H9 (cell line): ENCODE measurements around the gene KRT9. TPM values are rescaled to one million over a fixed set of nuclear protein-coding genes. Genes with fewer than 3 reads are reported as not detected.

Experiments used
- DNase-seq: peaks from one replicate; pipeline ENCODE4 v3.0.0-alpha.2; 2017
- H2AFZ ChIP-seq: one replicate; pipeline ENCODE4 v1.6.1; 2013; ENCODE audit warnings: mild to moderate bottlenecking, low read length, control low read depth, moderate library complexity
- H2AK5ac ChIP-seq: 2 replicates; pipeline ENCODE4 v1.6.1; 2013; ENCODE audit warnings: low read length, control low read depth, mixed read lengths; ENCODE audit not compliant: insufficient read length
- H2BK120ac ChIP-seq: one replicate; pipeline ENCODE4 v1.6.1; 2013; ENCODE audit warnings: low read depth, mild to moderate bottlenecking, low read length, control low read depth, inconsistent platforms; ENCODE audit not compliant: poor library complexity, severe bottlenecking
- H2BK12ac ChIP-seq: 2 replicates; pipeline ENCODE4 v1.6.1; 2013; ENCODE audit warnings: low read length, control low read depth, mixed read lengths, low read depth; ENCODE audit not compliant: insufficient read length
- H2BK15ac ChIP-seq: 2 replicates; pipeline ENCODE4 v1.6.1; 2013; ENCODE audit warnings: low read depth, low read length, control low read depth
- H2BK20ac ChIP-seq: one replicate; pipeline ENCODE4 v1.6.1; 2013; ENCODE audit warnings: low read depth, mild to moderate bottlenecking, low read length, control low read depth, inconsistent platforms; ENCODE audit not compliant: poor library complexity, severe bottlenecking
- H2BK5ac ChIP-seq: 2 replicates; pipeline ENCODE4 v1.6.1; 2013; ENCODE audit warnings: low read length, control low read depth, mixed read lengths; ENCODE audit not compliant: insufficient read length
- H3K14ac ChIP-seq: 2 replicates; pipeline ENCODE4 v1.6.1; 2013; ENCODE audit warnings: low read length, control low read depth; ENCODE audit not compliant: insufficient read depth
- H3K18ac ChIP-seq: 2 replicates; pipeline ENCODE4 v1.6.1; 2013; ENCODE audit warnings: low read depth, mild to moderate bottlenecking, mixed read lengths, low read length, control low read depth; ENCODE audit not compliant: insufficient read length
- H3K23ac ChIP-seq: 2 replicates; pipeline ENCODE4 v1.6.1; 2013; ENCODE audit warnings: low read length, control low read depth, mixed read lengths, low read depth; ENCODE audit not compliant: insufficient read length
- H3K23me2 ChIP-seq: 2 replicates; pipeline ENCODE4 v1.6.1; 2013; ENCODE audit warnings: low read depth, mild to moderate bottlenecking, mixed read lengths, low read length, control low read depth; ENCODE audit not compliant: insufficient read length, poor library complexity, severe bottlenecking
- H3K27ac ChIP-seq: 2 replicates; pipeline ENCODE4 v1.5.1; 2013; ENCODE audit warnings: low read length, control low read depth, mixed read lengths, low read depth; ENCODE audit not compliant: insufficient read length
- H3K27me3 ChIP-seq: 2 replicates; pipeline ENCODE4 v1.6.1; 2013; ENCODE audit warnings: low read length, control low read depth, inconsistent platforms; ENCODE audit not compliant: insufficient read depth
- H3K4ac ChIP-seq: 2 replicates; pipeline ENCODE4 v1.6.1; 2013; ENCODE audit warnings: low read depth, mild to moderate bottlenecking, control low read depth, inconsistent platforms, low read length, moderate library complexity
- H3K4me1 ChIP-seq: 2 replicates; pipeline ENCODE4 v1.6.1; 2013; ENCODE audit warnings: low read length, control low read depth, inconsistent platforms; ENCODE audit not compliant: insufficient read depth
- H3K4me2 ChIP-seq: 2 replicates; pipeline ENCODE4 v1.6.1; 2013; ENCODE audit warnings: low read length, control low read depth, mixed read lengths; ENCODE audit not compliant: insufficient read length, insufficient read depth
- H3K56ac ChIP-seq: 2 replicates; pipeline ENCODE4 v1.6.1; 2013; ENCODE audit warnings: low read depth, mild to moderate bottlenecking, mixed read lengths, low read length, control low read depth; ENCODE audit not compliant: insufficient read length
- H3K79me1 ChIP-seq: 2 replicates; pipeline ENCODE4 v1.6.1; 2013; ENCODE audit warnings: low read depth, mild to moderate bottlenecking, moderate library complexity, low read length, control low read depth, inconsistent platforms; ENCODE audit not compliant: insufficient read depth, poor library complexity, severe bottlenecking
- H3K79me2 ChIP-seq: 2 replicates; pipeline ENCODE4 v1.6.1; 2013; ENCODE audit warnings: low read length, control low read depth, inconsistent platforms; ENCODE audit not compliant: insufficient read depth
- H3K9ac ChIP-seq: 2 replicates; pipeline ENCODE4 v1.6.1; 2013; ENCODE audit warnings: low read length, control low read depth, mixed read lengths; ENCODE audit not compliant: insufficient read length; ENCODE audit errors: extremely low read depth
- H3K9me3 ChIP-seq: one replicate; pipeline ENCODE4 v1.6.1; 2013; ENCODE audit warnings: low read depth, low read length, inconsistent platforms; ENCODE audit not compliant: control insufficient read depth
- H3T11ph ChIP-seq: one replicate; pipeline ENCODE4 v1.6.1; 2013; ENCODE audit warnings: mild to moderate bottlenecking, low read length, control low read depth, inconsistent platforms
- H4K20me1 ChIP-seq: one replicate; pipeline ENCODE4 v1.6.1; 2013; ENCODE audit not compliant: control insufficient read depth, insufficient read length, insufficient read depth
- H4K5ac ChIP-seq: 2 replicates; pipeline ENCODE4 v1.6.1; 2013; ENCODE audit warnings: low read depth, mild to moderate bottlenecking, mixed read lengths, low read length, control low read depth; ENCODE audit not compliant: insufficient read length
- H4K8ac ChIP-seq: replicated peaks from 2 replicates; pipeline ENCODE4 v1.6.1; 2013; ENCODE audit warnings: low read length, control low read depth, mixed read lengths, low read depth; ENCODE audit not compliant: insufficient read length
- H4K91ac ChIP-seq: 2 replicates; pipeline ENCODE4 v1.6.1; 2013; ENCODE audit warnings: low read depth, mild to moderate bottlenecking, moderate library complexity, mixed read lengths, low read length, control low read depth; ENCODE audit not compliant: insufficient read length
- H3K27ac Mint-ChIP-seq, 3 experiments: 2 replicates in 2 of 3; 3 replicates in 1 of 3; pipeline ENCODE4 v1.8.0; 2020 to 2021; ENCODE audit warnings: mixed read lengths in 3 of 3, mild to moderate bottlenecking in 1 of 3, moderate library complexity in 1 of 3
- H3K27me3 Mint-ChIP-seq: 2 replicates; pipeline ENCODE4 v1.8.0; 2021; ENCODE audit warnings: low read depth, mild to moderate bottlenecking, moderate library complexity, mixed read lengths
- H3K36me3 Mint-ChIP-seq, 3 experiments: 2 replicates in 2 of 3; 3 replicates in 1 of 3; pipeline ENCODE4 v1.8.0; 2020 to 2021; ENCODE audit warnings: low read depth in 3 of 3, mixed read lengths in 3 of 3; ENCODE audit not compliant: insufficient read depth in 1 of 3
- H3K4me1 Mint-ChIP-seq, 2 experiments: 2 replicates each; pipeline ENCODE4 v1.8.0; 2020; ENCODE audit warnings: mixed read lengths in 2 of 2
- H3K4me3 Mint-ChIP-seq, 2 experiments: 2 replicates in 1 of 2; 3 replicates in 1 of 2; pipeline ENCODE4 v1.8.0; 2020 to 2021; ENCODE audit warnings: mild to moderate bottlenecking in 2 of 2, mixed read lengths in 2 of 2, moderate library complexity in 1 of 2
- H3K9me3 Mint-ChIP-seq, 2 experiments: 2 replicates in 1 of 2; 3 replicates in 1 of 2; pipeline ENCODE4 v1.8.0; 2020; ENCODE audit warnings: mild to moderate bottlenecking in 2 of 2, mixed read lengths in 2 of 2, moderate library complexity in 1 of 2
- CTCF ChIP-seq: fragments of 200-600 bp; sonication (generic); conservative IDR thresholded peaks from 3 replicates; pipeline ENCODE4 v1.8.0; 2021; ENCODE audit warnings: antibody characterized with exemption, mild to moderate bottlenecking
- WGBS: extraction: QIAGEN DNeasy Blood & Tissue Kit; methylation state at CpG from one replicate; pipeline ENCODE4 v1.1.7; 2013; ENCODE audit warnings: missing lambda C conversion rate, low lambda C conversion rate, mixed read lengths; ENCODE audit not compliant: insufficient read length; ENCODE audit errors: extremely low coverage; 5-methylcytosine and 5-hydroxymethylcytosine counted together
- total RNA-seq: library from RNA; stranded (reverse); gene quantifications from 2 replicates; pipeline ENCODE4 v1.2.1, GENCODE V29; 2021

The KRT9 gene
- total RNA-seq, 1 experiment from 2014 or later: not detected

GRCh38 chr17:41535764-41536481 is 35.9 kb downstream of the KRT9 start:
- Mint-ChIP-seq H3K9me3 (no peaks in the 10 kb centered on the region; a peak in 1 of 5 replicates), H3K27me3 (peaks cover 24% of the 10 kb centered on the region), H3K36me3 (no peaks in the 10 kb centered on the region), H3K4me1 (peaks cover 42 to 56% of the 10 kb centered on the region in 2 experiments), H3K4me3 (no peak overlapping the region), H3K27ac (no peak overlapping the region; a peak in 1 of 7 replicates)
- TF ChIP-seq CTCF: no peak
- H3K79me2 ChIP-seq: no peaks in the 10 kb centered on the region
- H3K27ac ChIP-seq: no peak overlapping the region
- H4K5ac ChIP-seq: no peak overlapping the region
- H2BK12ac ChIP-seq: no peak overlapping the region
- no peak overlapping the region for H4K8ac ChIP-seq
- no peaks in the 10 kb centered on the region for H3K27me3 ChIP-seq
- DNase-seq: no peak
- H3K23ac ChIP-seq: no peak overlapping the region
- H4K20me1 ChIP-seq: no peaks in the 10 kb centered on the region
- peaks cover 2% of the 10 kb centered on the region; the same call in 1 of the 2 replicates for H3K4me1 ChIP-seq
- H3K56ac ChIP-seq: no peak overlapping the region
- no peak overlapping the region for H2AK5ac ChIP-seq
- H3K23me2 ChIP-seq: no peaks in the 10 kb centered on the region
- H2BK15ac ChIP-seq: no peak overlapping the region
- no peak overlapping the region for H4K91ac ChIP-seq
- no peak overlapping the region for H3K4ac ChIP-seq
- H2BK120ac ChIP-seq: no peak overlapping the region
- no peak overlapping the region for H3K4me2 ChIP-seq
- no peak overlapping the region for H3T11ph ChIP-seq
- H3K18ac ChIP-seq: no peak overlapping the region
- no peak overlapping the region for H2BK5ac ChIP-seq
- H3K79me1 ChIP-seq: no peaks in the 10 kb centered on the region
- no peak overlapping the region for H2AFZ ChIP-seq
- no peaks in the 10 kb centered on the region for H3K9me3 ChIP-seq
- no CpG with 5 or more reads among the region's 15 CpGs for WGBS
- no peak overlapping the region for H3K9ac ChIP-seq
- H3K14ac ChIP-seq: no peak overlapping the region
- H2BK20ac ChIP-seq: no peak overlapping the region
